Activated CD8-positive, alpha-beta memory T cell treated with anti-CD3 and anti-CD28 coated beads, Interleukin-2, amount 50 U/mL, for 48 hours (primary cell): ENCODE measurements around the gene ARHGAP44.
"Not testable (repeated sequence)": the region's sequence is repeated elsewhere in the genome, so short reads cannot be mapped to it uniquely, and the experiment has no call there.

Experiments used
- DNase-seq: peaks from one replicate; pipeline ENCODE4 v3.0.0-alpha.2; 2020

The ARHGAP44 gene

GRCh38 chr17:12964840-12965239, 175.5 kb downstream of the ARHGAP44 start:
- no peak for DNase-seq

GRCh38 chr17:12965988-12966387, 176.7 kb downstream of the ARHGAP44 start:
- no peak for DNase-seq

GRCh38 chr17:12966413-12966812, 177.1 kb downstream of the ARHGAP44 start:
- no peak for DNase-seq

- no peak for DNase-seq
These were observed 178.7 kb downstream of the ARHGAP44 start for GRCh38 chr17:12967962-12968361.

- no peak for DNase-seq
These were observed 184.3 kb downstream of the ARHGAP44 start for GRCh38 chr17:12973496-12974004.

- DNase-seq: no peak
These were observed 184.8 kb downstream of the ARHGAP44 start for GRCh38 chr17:12974005-12974531.

GRCh38 chr17:12977008-12977751, 187.9 kb downstream of the ARHGAP44 start:
- DNase-seq: no peak

- DNase-seq: not testable (repeated sequence)
These were observed 189.5 kb downstream of the ARHGAP44 start for GRCh38 chr17:12978787-12979186.

GRCh38 chr17:12979246-12979645, 189.9 kb downstream of the ARHGAP44 start:
- no peak for DNase-seq

- DNase-seq: no peak
These were observed 190.7 kb downstream of the ARHGAP44 start for GRCh38 chr17:12979826-12980500.

GRCh38 chr17:12982224-12982623, 192.9 kb downstream of the ARHGAP44 start:
- DNase-seq: no peak

GRCh38 chr17:12983991-12984884, 194.9 kb downstream of the ARHGAP44 start:
- no peak for DNase-seq

- DNase-seq: no peak
These were observed 196.4 kb downstream of the ARHGAP44 start for GRCh38 chr17:12985431-12986293.

GRCh38 chr17:12987120-12987519, 197.8 kb downstream of the ARHGAP44 start:
- no peak for DNase-seq

- DNase-seq: no peak
These were observed 200.9 kb downstream of the ARHGAP44 start for GRCh38 chr17:12990041-12990808.

GRCh38 chr17:12990926-12991325, 201.6 kb downstream of the ARHGAP44 start:
- no peak for DNase-seq

GRCh38 chr17:12992676-12993075, 203.4 kb downstream of the ARHGAP44 start:
- no peak for DNase-seq

- DNase-seq: no peak
These were observed 204.3 kb downstream of the ARHGAP44 start for GRCh38 chr17:12993631-12994030.

GRCh38 chr17:12994341-12995074, 205.2 kb downstream of the ARHGAP44 start:
- DNase-seq: no peak
